Stimulated activated CD4-positive, alpha-beta T cell treated with anti-CD3 and anti-CD28 coated beads, Interleukin-15, amount 100 ng/mL, for 48 hours (primary cell): ENCODE data around the gene HOXC13.

Experiments used
- DNase-seq, 2 donors: peaks; one replicate each; pipeline ENCODE4 v3.0.0-alpha.2; 2020; ENCODE audit warnings: low read depth in 2 of 2

Gene HOXC13

DNA sequence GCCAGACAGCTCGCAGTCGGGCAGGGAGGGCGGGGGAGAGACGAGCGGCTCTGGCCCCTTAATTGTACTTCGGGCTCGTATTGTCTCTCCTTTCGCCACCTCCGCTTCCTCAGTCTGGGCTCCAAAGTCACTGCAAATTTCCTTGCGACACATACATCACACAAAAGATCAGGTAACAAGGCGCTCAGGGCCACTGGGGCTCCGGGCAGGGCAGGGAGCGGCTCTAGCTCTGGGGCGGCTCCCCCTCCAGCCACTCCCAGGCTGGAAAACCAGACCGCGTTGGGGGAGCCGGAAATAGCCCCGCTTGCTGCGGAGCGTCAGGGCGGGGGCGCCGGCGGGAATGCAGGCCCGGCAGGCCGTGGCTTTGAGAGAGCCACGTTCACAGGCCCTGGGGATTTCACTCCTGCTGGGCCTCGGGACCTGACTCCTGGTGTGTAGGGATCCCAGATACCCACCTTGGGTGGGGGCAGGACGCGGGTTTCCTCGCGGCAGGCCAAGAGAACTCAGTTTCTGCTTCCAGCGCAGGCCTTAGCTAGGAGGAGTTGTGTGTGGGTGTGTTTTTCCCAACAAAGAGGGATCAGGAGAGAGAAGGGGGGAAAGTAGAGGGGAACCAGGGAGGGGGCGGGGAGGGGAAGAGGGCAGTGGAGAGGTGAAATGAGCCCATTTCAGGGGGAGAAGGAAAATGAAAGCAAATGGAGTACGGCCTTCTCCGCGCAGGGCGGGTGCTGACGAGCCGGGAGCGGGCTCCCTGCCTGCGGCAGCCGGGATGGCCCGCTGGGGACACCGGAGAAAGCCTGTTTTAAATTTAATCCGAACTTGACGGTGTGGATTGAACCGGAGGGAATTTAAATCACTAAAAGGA lies 57.0 kb downstream of the HOXC13 start:
- no peak for DNase-seq
